ENCODE data around the gene ARMC6. TPM values are rescaled to one million over a fixed set of nuclear protein-coding genes. Genes with fewer than 3 reads are reported as not detected.

The ARMC6 gene
- total RNA-seq, 1 experiment from 2014 or later = 51.4 TPM

DNA sequence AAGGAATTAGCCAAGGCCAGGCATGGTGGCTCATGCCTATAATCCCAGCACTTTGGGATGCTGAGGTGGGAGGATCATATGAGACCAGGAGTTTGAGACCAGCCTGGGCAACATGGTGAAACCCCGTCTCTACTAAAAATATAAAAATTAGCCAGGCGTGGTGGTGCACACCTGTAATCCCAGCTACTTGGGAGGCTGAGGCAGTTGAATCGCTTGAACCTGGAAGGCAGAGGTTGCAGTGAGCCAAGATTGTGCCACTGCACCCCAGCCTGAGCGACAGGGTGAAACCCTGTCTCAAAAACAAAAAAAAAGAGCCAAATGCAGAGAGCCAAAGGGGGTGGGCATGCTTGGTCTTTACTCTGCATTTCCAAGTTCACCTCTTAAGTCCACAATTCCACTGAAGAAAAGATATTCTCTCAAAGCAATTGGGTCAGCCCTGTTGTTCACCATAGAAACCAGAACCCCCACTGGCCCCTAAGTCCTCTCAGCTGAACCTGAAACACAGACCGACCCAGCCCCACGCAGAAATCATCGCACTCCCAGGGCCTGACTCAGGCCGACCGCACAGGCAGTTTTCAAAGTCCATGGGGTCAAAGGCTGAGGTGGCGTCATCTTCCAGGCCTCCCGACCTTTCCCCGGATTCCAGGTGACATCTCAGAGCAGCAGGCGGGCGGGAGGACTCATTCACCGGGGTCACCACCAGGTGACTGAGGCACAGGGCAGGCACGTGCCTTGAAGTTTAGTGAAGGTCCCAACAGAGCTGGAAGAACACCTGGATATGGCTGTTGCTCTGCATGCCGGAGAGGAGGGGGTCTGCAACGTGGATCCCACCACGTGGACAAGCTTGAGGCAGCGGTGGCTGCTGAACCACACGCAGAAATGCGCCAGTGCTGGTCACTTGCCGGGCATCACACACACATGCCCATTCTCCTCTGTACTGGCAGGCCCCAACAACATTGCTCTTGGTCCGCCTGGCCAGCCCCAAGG lies 63.5 kb downstream of the ARMC6 start:
- BruUV-seq (replicated peaks) = no TSS peak
- POLR2A ChIA-PET = no interaction called here
- no peaks in the 10 kb centered on the region for H3K36me3 ChIP-seq (ENCODE audit: control insufficient read depth, insufficient read depth, low read length)
- in situ Hi-C loops (cut with HindIII; ENCODE audit: low pct_unique_long_range_greater_than_20kb, low sequenced_read_pairs) = no loop called here
- no peak overlapping the region for H3K4me3 ChIP-seq (ENCODE audit: low read depth in 2 of 2, low read length in 2 of 2)
- DNase-seq (ENCODE audit: low read depth, low spot score) = no peak
- no peaks in the 10 kb centered on the region for H3K4me1 ChIP-seq (ENCODE audit: control insufficient read depth, insufficient read depth, low read length)
- no peaks in the 10 kb centered on the region for H3K9me3 ChIP-seq (ENCODE audit: control insufficient read depth, insufficient read depth, low read depth, low read length)
- intact Hi-C loops (cut with micrococcal nuclease; ENCODE audit: unreplicated experiment) = no loop called here
- H3K27ac ChIP-seq (ENCODE audit: low read length) = no peak overlapping the region
- H3K27me3 ChIP-seq (ENCODE audit: control insufficient read depth, insufficient read depth, low read length) = no peaks in the 10 kb centered on the region
- no peak for ATAC-seq
- CTCF ChIA-PET = interaction anchor here (0.6 kb wide), 1 partner anchor 124 kb away, joined by 9 read pairs; no protein-coding TSS in a partner anchor
- TF ChIP-seq TCF7L2 (IDR thresholded peaks at IDR 0.05; ENCODE audit: low read depth, low read length) (no peak), POLR2AphosphoS5 (IDR thresholded peaks at IDR 0.05; ENCODE audit: low read depth, low read length) (no peak), SIN3A (IDR thresholded peaks at IDR 0.05; ENCODE audit: borderline replicate concordance, insufficient read depth, low read depth, low read length) (no peak)
- TF ChIP-seq, protein P1, sequence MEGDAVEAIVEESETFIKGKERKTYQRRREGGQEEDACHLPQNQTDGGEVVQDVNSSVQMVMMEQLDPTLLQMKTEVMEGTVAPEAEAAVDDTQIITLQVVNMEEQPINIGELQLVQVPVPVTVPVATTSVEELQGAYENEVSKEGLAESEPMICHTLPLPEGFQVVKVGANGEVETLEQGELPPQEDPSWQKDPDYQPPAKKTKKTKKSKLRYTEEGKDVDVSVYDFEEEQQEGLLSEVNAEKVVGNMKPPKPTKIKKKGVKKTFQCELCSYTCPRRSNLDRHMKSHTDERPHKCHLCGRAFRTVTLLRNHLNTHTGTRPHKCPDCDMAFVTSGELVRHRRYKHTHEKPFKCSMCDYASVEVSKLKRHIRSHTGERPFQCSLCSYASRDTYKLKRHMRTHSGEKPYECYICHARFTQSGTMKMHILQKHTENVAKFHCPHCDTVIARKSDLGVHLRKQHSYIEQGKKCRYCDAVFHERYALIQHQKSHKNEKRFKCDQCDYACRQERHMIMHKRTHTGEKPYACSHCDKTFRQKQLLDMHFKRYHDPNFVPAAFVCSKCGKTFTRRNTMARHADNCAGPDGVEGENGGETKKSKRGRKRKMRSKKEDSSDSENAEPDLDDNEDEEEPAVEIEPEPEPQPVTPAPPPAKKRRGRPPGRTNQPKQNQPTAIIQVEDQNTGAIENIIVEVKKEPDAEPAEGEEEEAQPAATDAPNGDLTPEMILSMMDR (IDR thresholded peaks at IDR 0.05) = no peak
- TF ChIP-seq, protein P2, sequence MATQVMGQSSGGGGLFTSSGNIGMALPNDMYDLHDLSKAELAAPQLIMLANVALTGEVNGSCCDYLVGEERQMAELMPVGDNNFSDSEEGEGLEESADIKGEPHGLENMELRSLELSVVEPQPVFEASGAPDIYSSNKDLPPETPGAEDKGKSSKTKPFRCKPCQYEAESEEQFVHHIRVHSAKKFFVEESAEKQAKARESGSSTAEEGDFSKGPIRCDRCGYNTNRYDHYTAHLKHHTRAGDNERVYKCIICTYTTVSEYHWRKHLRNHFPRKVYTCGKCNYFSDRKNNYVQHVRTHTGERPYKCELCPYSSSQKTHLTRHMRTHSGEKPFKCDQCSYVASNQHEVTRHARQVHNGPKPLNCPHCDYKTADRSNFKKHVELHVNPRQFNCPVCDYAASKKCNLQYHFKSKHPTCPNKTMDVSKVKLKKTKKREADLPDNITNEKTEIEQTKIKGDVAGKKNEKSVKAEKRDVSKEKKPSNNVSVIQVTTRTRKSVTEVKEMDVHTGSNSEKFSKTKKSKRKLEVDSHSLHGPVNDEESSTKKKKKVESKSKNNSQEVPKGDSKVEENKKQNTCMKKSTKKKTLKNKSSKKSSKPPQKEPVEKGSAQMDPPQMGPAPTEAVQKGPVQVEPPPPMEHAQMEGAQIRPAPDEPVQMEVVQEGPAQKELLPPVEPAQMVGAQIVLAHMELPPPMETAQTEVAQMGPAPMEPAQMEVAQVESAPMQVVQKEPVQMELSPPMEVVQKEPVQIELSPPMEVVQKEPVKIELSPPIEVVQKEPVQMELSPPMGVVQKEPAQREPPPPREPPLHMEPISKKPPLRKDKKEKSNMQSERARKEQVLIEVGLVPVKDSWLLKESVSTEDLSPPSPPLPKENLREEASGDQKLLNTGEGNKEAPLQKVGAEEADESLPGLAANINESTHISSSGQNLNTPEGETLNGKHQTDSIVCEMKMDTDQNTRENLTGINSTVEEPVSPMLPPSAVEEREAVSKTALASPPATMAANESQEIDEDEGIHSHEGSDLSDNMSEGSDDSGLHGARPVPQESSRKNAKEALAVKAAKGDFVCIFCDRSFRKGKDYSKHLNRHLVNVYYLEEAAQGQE (IDR thresholded peaks at IDR 0.05; ENCODE audit: insufficient read depth in 1 of 2, low read depth in 2 of 2, low read length in 1 of 2) = no peak

DNA sequence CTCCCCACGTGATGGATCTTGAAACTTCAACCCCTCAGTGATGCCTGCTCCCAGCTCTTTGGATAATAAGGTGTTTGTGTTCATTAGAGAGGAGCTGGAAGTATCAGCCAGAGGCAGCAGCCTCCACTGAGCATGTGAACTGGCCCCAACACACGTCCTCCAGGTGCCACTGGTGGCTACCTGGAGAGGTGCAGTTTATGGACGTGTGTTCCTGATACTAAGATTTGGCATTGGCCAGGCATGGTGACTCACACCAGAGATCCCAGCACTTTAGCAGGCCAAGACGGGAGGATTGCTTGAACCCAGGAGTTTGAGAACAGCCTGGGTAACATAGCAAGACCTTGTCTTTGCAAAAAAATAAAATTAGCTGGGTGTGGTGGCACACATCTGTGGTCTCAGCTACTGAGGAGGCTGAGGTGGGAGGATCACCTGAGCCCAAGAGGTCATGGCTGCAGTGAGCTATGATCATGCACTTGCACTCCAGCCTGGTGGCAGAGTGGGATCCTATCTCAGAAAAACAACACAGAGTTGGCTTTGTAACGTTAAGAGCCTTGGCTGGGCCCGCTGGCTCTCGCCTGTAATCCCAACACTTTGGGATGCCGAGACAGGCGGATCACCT lies 64.8 kb downstream of the ARMC6 start:
- Histone ChIP-seq H3K27ac (ENCODE audit: low read length) (no peak overlapping the region), H3K27me3 (ENCODE audit: control insufficient read depth, insufficient read depth, low read length) (no peaks in the 10 kb centered on the region), H3K4me3 (ENCODE audit: low read depth in 2 of 2, low read length in 2 of 2) (no peak overlapping the region), H3K9me3 (ENCODE audit: control insufficient read depth, insufficient read depth, low read depth, low read length) (no peaks in the 10 kb centered on the region), H3K36me3 (ENCODE audit: control insufficient read depth, insufficient read depth, low read length) (no peaks in the 10 kb centered on the region), H3K4me1 (ENCODE audit: control insufficient read depth, insufficient read depth, low read length) (no peaks in the 10 kb centered on the region)
- no TSS peak for BruUV-seq (replicated peaks)
- TF ChIP-seq TCF7L2 (IDR thresholded peaks at IDR 0.05; ENCODE audit: low read depth, low read length) (no peak), SIN3A (IDR thresholded peaks at IDR 0.05; ENCODE audit: borderline replicate concordance, insufficient read depth, low read depth, low read length) (no peak), POLR2AphosphoS5 (IDR thresholded peaks at IDR 0.05; ENCODE audit: low read depth, low read length) (no peak)
- TF ChIP-seq, protein P1 (IDR thresholded peaks at IDR 0.05) = no peak
- TF ChIP-seq, protein P2 (IDR thresholded peaks at IDR 0.05; ENCODE audit: insufficient read depth in 1 of 2, low read depth in 2 of 2, low read length in 1 of 2) = no peak
- intact Hi-C loops (cut with micrococcal nuclease; ENCODE audit: unreplicated experiment) (no loop called here), in situ Hi-C loops (cut with HindIII; ENCODE audit: low pct_unique_long_range_greater_than_20kb, low sequenced_read_pairs) (no loop called here)
- ChIA-PET CTCF (no interaction called here), POLR2A (no interaction called here)
- DNase-seq (ENCODE audit: low read depth, low spot score) (no peak), ATAC-seq (no peak)
